CD4-positive, alpha-beta T cell treated with Interleukin-17A for 1 hour (primary cell): ENCODE data around the gene ADGRG6.
"Not testable (repeated sequence)": the region's sequence is repeated elsewhere in the genome, so short reads cannot be mapped to it uniquely, and the experiment has no call there.

ENCODE experiments used
- DNase-seq: peaks from one replicate; pipeline ENCODE4 v3.0.0-alpha.2; 2020

Gene ADGRG6

GRCh38 chr6:142414462-142415250 lies 112.8 kb downstream of the ADGRG6 start:
- DNase-seq: no peak

DNA sequence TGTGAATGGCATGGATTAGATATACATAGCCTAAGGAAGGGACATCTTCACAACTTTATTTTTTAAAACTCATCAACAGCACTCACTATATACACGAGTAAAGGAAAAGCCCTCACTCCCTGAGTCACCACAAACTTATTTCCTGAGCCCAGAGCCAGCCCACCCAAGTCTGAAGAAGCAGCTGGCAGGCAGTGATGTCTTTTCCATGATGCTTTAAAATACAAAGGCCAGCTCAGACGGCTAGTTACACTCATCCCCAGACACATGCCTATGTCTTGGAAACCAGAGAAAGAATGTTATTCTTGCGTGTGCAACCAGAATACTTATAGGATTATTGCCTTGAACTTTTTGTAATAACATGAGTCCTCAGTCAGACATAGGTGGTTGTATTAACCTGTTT lies 114.4 kb downstream of the ADGRG6 start:
- DNase-seq: no peak

GRCh38 chr6:142416686-142417085 lies 114.9 kb downstream of the ADGRG6 start:
- DNase-seq: no peak

DNA sequence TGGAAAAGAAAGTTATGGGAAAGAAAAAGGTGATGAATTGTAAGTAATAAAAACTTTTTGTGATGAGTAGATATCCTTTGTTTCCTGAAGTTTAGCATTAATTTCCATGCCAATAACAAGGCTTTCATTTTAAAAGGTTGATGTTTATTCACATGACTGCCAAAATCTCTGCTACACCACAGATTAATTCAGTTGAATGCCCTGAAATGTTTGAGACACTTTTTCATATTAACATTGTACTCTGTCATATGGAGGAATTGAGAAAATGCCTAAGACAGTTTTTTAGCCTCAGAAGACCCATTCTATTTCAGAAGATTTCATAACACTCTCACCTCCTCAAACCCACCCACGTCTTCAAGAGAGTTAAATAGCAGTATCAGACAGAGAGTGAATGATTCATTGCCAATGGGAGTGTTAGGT lies 115.5 kb downstream of the ADGRG6 start:
- no peak for DNase-seq

- DNase-seq: no peak
Measured at GRCh38 chr6:142419071-142419470, 117.3 kb downstream of the ADGRG6 start.

GRCh38 chr6:142420802-142421201 lies 119.0 kb downstream of the ADGRG6 start:
- DNase-seq: no peak

DNA sequence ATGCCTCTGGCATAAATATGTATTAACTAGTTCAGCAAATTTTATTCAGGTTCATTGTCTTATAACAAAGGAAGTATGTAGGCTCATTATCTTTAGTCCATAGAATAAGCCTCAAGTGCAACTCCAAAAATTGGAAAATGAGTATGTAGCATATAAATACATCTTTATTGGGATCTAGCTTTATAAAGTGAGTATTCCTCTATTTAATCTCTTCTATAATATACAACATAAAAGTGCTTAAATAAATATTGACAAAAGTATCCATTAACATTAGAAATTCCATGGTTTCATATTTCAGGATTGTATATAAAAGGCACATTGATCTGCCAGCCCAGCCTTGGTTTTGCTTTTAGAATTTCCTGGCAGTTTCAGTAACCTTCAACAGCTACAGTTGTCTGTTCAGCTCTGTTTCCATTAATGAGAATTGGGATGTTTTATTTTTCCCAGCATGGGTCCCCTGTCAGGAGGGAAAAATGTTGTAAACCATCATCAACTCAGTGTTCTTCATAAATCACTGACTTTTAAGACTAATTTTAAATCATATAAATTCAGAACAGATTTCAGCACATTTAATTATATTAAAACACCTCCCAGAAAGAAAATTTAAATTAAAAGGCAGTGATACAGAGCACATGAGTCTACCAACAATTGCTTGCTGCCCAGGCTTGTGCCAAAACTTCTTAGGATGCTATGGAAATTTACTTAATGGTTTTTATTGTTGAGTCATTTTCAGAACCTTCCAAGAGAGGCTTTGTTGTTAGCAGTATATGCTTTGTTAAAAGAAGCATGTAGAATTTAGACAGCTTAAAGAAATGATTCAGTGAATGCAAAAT lies 119.7 kb downstream of the ADGRG6 start:
- no peak for DNase-seq

DNA sequence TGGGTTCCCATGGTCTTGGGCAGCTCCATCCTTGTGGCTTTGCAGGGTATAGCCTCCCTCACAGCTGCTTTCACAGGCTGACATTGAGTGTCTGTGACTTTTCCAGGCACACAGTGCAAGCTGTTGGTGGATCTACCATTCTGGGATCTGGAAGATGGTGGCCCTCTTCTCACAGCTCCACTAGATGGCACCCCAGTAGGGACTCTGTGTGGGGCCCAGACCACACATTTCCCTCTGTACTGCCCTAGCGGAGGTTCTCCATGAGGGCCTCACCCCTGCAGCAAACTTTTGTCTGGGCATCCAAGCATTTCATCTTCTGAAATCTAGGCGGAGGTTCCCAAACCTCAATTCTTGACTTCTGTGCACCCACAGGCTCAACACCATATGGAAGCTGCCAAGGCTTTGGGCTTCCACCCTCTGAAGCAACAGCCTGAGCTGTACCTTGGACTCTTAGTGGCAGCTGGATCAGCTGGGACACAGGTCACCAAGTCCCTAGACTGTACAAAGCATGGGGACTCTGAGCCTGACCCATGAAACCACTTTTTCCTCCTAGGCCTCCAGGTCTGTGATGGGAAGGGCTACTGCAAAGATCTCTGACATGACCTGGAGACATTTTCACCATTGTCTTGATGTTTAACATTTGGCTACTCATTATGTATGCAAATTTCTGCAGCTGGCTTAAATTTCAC lies 124.8 kb downstream of the ADGRG6 start:
- DNase-seq: not testable (repeated sequence)

DNA sequence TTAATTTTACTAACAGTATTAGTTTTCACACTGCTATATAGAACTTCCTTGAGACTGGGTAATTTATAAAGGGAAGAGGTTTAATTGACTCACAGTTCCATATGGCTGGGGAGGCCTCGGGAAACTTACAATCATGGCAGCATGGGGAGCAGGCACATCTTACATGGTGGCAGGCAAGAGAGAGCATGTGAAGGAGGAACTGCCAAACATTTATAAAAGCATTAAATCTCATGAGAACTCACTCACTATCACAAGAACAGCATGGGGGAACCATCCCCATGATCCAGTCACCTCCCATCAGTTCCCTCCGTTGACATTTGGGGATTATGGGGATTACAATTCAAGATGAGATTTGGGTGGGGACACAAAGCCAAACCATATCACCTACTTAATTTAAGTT lies 126.7 kb downstream of the ADGRG6 start:
- not testable (repeated sequence) for DNase-seq

GRCh38 chr6:142429195-142429594 lies 127.4 kb downstream of the ADGRG6 start:
- no peak for DNase-seq

GRCh38 chr6:142433419-142433818 lies 131.6 kb downstream of the ADGRG6 start:
- no peak for DNase-seq

- no peak for DNase-seq
Measured at GRCh38 chr6:142438898-142439297, 137.1 kb downstream of the ADGRG6 start.

GRCh38 chr6:142440600-142441293 lies 138.9 kb downstream of the ADGRG6 start:
- no peak for DNase-seq

GRCh38 chr6:142441716-142442115 lies 139.9 kb downstream of the ADGRG6 start:
- DNase-seq: no peak

DNA sequence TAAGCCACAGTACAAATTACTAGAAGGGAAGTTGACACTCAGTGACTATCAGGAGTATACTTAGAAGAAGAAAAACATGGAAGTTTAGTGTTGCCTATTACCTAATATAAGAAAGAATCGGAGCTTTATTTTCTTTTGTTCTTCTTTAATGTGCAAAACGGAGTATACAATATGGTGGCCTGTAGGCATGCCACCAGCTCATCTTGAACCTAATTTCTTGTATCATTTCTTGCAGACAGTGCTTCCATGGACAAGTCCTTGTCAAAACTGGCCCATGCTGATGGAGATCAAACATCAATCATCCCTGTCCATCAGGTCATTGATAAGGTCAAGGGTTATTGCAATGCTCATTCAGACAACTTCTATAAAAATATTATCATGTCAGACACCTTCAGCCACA lies 141.3 kb downstream of the ADGRG6 start:
- DNase-seq: no peak

GRCh38 chr6:142443532-142443931 lies 141.7 kb downstream of the ADGRG6 start:
- no peak for DNase-seq

DNA sequence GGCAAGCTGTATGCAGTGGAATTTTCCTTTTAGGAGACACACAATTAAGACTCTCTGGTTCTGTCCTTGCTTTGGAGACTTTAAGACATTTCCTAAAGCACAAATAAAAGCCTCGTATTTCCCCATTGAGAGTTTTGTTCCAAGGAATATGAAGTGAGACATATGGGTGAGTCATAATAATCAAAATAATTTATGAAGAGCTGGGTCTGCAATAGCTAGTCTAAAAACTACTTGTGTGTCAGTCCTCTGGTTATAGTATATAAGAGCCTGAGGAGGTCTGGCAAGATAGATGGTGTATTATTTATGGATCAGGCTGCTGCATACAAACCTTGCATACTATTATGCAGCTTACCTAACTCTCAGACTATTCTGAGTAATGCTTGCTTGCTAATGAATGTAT lies 142.6 kb downstream of the ADGRG6 start:
- no peak for DNase-seq

GRCh38 chr6:142444881-142445301 lies 143.1 kb downstream of the ADGRG6 start:
- no peak for DNase-seq

GRCh38 chr6:142446168-142446567 lies 144.4 kb downstream of the ADGRG6 start:
- DNase-seq: no peak

DNA sequence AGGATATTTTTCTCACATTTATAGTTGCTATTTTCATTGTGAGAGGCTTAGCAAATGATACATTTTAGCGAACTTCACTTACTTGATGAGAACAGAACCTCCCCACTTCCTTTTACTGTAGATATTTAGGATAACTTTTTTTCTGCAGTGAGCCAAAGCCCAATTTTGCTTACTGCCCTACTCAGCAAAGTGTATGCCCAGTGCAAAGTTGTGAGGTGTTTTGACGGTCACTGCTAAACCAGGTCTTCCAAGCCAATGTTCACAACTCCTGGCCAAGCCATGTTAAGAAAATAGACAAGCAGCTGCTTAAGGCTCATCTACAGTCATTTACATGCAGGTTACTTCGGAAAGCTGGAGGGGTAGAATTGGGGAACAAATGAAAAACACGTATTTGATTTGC lies 144.8 kb downstream of the ADGRG6 start:
- no peak for DNase-seq

DNA sequence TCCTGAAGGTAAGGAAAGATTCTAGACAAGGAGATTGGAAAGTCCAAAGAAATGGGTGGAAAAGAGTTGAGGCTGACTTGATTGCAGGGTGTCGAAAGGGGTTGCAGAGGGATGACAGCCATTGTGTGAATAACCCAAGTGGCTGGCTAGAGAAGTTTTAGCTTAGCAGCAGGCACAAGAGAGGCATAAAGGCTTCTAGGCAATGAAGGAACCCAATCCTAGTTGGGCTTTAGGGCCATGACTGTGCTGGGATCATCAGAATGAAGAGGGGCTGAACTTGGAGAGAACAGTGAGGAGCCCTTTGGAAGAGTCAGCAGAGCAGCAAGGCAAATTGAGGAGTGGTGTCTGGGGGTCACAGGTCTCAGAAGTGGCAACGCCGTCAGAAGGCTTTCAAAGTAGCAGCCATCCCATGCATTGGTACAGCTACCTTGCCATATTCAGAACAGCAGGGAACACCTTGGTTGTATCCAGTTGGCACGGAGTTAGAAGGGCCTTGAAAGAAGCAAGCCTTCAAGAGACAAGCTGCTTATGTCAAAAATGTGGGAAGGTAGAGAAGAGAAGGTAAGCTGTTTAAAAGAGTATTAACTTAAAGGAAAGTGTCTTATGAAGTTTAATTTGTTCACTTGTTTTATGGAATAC lies 146.4 kb downstream of the ADGRG6 start:
- no peak for DNase-seq

DNA sequence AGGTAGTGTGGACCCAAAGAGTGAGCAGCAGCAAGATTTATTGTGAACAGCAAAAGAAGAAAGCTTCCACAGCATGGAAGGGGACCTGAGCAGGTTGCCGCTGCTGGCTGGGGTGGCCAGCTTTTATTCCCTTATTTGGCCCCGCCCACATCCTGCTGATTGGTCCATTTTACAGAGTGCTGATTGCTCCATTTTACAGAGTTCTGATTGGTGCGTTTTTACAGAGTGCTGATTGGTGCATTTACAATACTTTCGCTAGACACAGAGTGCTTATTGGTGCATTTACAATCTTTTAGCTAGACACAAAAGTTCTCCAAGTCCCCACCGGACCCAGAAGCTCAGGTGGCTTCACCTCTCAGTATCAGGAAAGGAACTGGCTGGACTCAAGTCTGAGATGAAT lies 149.0 kb downstream of the ADGRG6 start:
- DNase-seq: not testable (repeated sequence)
